HCT116 (cell line): ENCODE results near the gene THADA.

Experiments
- ZNF274 ChIP-seq: fragments of 200-500 bp; sonication (Bioruptor generic); IDR thresholded peaks from 2 replicates; pipeline ENCODE4 v1.6.1; 2014; ENCODE audit warnings: mild to moderate bottlenecking, low read depth, low read length, inconsistent platforms
- TF ChIP-seq, protein P1 (sequence below), 3 experiments: fragments of 200-600 bp in 1 of 3; sonication (generic) in 1 of 3; IDR thresholded peaks in 2 of 3; conservative IDR thresholded peaks in 1 of 3; 2 replicates each; pipeline ENCODE4 v1.5.1; 2012 to 2017; ENCODE audit warnings: low read depth in 2 of 3, low read length in 2 of 3, antibody characterized with exemption in 1 of 3, borderline replicate concordance in 1 of 3, control low read depth in 1 of 3, mild to moderate bottlenecking in 1 of 3, mixed read lengths in 1 of 3, mixed run types in 1 of 3, moderate library complexity in 1 of 3; ENCODE audit not compliant: insufficient read depth in 1 of 3

DNA sequence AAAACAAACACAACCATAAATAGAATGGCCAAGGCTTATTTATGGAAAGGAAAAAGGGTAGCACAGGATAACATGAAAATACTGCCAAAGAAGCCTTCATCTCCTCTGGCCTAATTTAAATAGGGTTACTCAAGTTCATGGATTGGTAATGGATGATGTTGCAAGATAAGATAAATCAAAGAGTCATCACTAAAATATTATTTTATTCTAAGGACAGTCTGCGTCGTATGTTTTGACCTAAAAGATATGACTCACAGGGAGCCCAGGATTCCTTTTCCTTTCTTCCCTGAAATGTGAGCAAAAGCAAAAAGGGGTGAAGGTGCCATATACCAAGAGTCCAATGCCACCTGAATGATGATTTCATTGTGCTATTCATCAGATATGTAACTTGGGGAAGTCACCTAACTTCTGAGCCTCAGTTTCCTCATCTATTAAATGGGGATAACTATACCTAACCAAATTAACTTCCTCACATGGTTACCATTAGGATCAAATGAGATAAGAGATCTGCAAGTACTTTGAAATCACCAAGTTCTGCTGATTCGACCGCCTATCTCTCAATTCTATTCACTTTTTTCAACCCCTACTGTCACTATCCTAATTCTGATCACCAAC is 137.7 kb downstream of the THADA start:
- TF ChIP-seq, protein P1, sequence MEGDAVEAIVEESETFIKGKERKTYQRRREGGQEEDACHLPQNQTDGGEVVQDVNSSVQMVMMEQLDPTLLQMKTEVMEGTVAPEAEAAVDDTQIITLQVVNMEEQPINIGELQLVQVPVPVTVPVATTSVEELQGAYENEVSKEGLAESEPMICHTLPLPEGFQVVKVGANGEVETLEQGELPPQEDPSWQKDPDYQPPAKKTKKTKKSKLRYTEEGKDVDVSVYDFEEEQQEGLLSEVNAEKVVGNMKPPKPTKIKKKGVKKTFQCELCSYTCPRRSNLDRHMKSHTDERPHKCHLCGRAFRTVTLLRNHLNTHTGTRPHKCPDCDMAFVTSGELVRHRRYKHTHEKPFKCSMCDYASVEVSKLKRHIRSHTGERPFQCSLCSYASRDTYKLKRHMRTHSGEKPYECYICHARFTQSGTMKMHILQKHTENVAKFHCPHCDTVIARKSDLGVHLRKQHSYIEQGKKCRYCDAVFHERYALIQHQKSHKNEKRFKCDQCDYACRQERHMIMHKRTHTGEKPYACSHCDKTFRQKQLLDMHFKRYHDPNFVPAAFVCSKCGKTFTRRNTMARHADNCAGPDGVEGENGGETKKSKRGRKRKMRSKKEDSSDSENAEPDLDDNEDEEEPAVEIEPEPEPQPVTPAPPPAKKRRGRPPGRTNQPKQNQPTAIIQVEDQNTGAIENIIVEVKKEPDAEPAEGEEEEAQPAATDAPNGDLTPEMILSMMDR (IDR thresholded peaks at IDR 0.05 in 2 of 3, conservative IDR thresholded peaks at IDR 0.05 in 1 of 3; ENCODE audit: borderline replicate concordance in 1 of 3, insufficient read depth in 1 of 3, low read depth in 2 of 3, low read length in 2 of 3): no peak
- no peak for TF ChIP-seq ZNF274
